ENCODE measurements around the gene GARRE1. TPM values are rescaled to one million over a fixed set of nuclear protein-coding genes. Genes with fewer than 3 reads are reported as not detected.

GARRE1 gene
- total and polyA plus RNA-seq, 2 of the 8 experiments (the other 6 are each of a cell fraction or from before 2014, with no cell fraction given) = 16.4 to 23.1 TPM

DNA sequence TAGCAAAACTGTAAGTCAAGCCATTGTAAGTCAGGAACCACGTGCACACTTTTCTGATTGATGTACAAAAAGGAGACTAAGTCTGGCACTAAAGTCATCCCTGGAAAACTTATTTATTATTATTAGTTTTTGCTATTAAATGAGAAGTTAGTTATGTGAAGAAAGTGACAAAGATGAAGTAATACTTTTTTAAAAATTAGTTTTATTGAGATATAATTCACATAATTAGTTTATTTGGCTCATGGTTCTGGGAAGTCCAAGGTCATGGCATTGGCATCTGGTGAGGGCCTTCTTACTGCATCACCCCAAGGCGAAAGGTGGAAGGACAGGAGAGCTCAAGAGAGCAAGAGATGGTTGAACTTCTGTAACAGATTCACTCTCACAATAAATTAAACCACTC, 36.9 kb downstream of the GARRE1 start (continued):
- TF ChIP-seq, protein P1, sequence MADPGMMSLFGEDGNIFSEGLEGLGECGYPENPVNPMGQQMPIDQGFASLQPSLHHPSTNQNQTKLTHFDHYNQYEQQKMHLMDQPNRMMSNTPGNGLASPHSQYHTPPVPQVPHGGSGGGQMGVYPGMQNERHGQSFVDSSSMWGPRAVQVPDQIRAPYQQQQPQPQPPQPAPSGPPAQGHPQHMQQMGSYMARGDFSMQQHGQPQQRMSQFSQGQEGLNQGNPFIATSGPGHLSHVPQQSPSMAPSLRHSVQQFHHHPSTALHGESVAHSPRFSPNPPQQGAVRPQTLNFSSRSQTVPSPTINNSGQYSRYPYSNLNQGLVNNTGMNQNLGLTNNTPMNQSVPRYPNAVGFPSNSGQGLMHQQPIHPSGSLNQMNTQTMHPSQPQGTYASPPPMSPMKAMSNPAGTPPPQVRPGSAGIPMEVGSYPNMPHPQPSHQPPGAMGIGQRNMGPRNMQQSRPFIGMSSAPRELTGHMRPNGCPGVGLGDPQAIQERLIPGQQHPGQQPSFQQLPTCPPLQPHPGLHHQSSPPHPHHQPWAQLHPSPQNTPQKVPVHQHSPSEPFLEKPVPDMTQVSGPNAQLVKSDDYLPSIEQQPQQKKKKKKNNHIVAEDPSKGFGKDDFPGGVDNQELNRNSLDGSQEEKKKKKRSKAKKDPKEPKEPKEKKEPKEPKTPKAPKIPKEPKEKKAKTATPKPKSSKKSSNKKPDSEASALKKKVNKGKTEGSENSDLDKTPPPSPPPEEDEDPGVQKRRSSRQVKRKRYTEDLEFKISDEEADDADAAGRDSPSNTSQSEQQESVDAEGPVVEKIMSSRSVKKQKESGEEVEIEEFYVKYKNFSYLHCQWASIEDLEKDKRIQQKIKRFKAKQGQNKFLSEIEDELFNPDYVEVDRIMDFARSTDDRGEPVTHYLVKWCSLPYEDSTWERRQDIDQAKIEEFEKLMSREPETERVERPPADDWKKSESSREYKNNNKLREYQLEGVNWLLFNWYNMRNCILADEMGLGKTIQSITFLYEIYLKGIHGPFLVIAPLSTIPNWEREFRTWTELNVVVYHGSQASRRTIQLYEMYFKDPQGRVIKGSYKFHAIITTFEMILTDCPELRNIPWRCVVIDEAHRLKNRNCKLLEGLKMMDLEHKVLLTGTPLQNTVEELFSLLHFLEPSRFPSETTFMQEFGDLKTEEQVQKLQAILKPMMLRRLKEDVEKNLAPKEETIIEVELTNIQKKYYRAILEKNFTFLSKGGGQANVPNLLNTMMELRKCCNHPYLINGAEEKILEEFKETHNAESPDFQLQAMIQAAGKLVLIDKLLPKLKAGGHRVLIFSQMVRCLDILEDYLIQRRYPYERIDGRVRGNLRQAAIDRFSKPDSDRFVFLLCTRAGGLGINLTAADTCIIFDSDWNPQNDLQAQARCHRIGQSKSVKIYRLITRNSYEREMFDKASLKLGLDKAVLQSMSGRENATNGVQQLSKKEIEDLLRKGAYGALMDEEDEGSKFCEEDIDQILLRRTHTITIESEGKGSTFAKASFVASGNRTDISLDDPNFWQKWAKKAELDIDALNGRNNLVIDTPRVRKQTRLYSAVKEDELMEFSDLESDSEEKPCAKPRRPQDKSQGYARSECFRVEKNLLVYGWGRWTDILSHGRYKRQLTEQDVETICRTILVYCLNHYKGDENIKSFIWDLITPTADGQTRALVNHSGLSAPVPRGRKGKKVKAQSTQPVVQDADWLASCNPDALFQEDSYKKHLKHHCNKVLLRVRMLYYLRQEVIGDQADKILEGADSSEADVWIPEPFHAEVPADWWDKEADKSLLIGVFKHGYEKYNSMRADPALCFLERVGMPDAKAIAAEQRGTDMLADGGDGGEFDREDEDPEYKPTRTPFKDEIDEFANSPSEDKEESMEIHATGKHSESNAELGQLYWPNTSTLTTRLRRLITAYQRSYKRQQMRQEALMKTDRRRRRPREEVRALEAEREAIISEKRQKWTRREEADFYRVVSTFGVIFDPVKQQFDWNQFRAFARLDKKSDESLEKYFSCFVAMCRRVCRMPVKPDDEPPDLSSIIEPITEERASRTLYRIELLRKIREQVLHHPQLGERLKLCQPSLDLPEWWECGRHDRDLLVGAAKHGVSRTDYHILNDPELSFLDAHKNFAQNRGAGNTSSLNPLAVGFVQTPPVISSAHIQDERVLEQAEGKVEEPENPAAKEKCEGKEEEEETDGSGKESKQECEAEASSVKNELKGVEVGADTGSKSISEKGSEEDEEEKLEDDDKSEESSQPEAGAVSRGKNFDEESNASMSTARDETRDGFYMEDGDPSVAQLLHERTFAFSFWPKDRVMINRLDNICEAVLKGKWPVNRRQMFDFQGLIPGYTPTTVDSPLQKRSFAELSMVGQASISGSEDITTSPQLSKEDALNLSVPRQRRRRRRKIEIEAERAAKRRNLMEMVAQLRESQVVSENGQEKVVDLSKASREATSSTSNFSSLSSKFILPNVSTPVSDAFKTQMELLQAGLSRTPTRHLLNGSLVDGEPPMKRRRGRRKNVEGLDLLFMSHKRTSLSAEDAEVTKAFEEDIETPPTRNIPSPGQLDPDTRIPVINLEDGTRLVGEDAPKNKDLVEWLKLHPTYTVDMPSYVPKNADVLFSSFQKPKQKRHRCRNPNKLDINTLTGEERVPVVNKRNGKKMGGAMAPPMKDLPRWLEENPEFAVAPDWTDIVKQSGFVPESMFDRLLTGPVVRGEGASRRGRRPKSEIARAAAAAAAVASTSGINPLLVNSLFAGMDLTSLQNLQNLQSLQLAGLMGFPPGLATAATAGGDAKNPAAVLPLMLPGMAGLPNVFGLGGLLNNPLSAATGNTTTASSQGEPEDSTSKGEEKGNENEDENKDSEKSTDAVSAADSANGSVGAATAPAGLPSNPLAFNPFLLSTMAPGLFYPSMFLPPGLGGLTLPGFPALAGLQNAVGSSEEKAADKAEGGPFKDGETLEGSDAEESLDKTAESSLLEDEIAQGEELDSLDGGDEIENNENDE (IDR thresholded peaks at IDR 0.05; ENCODE audit: insufficient replicate concordance, low read length) = no peak

Data from H1 (cell line).